ENCODE measurements around the gene ETFB. TPM values are rescaled to one million over a fixed set of nuclear protein-coding genes. Genes with fewer than 3 reads are reported as not detected.

Gene ETFB
- total and polyA plus RNA-seq, 9 of the 15 experiments (the other 6 are each of a cell fraction or from before 2014, with no cell fraction given) = 18.1 to 143 (median 96.1) TPM

DNA sequence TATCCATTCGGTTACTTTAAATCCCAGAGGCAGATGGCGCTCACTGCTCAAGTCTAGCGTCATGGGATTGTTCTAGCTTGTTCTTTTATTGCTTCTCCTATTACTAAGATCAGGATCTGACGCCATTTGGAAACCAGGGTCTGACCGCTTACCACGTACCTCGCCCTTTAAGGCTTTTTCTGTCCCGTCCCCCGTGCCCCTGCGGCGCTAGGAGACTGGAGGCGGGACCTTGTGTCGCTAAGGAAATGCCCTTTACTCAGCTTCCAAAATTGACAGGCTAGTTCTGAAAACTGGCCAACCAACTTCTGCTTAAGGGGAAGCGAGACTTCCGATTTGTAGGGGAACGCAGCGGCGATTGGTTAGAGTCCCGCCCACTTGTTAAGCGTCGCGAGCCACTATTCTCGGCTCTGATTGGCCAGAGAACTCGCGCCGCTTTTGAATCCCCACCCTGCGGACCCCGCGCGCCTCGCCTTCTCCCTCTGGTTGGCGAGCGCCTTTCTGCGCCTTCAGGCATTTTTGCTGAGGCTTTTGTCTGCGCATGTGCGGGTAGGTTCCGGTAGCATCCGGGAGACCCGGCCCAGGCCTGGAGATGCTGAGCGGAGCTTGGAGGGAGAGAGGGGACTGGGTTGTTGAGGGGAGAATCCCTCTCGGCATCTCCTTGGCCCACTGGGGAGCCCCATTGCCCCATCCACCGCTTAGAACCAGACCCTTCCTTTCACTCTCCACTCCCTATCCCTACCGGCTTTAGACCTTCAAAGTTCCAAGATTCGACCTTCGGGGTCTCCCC, 28.1 kb upstream of the ETFB start (continued):
- TF ChIP-seq ZMIZ1 (IDR thresholded peaks at IDR 0.05; ENCODE audit: low read depth in 2 of 2, low read length in 2 of 2) (no peak), RNF2 (IDR thresholded peaks at IDR 0.05) (0 out of 2 replicates have a peak, but pooled peaks have one; percentile 56), FOS (IDR thresholded peaks at IDR 0.05; ENCODE audit: extremely low read depth, insufficient read length) (peak; percentile 90), ZNF518B (CRISPR knock-in tag; IDR thresholded peaks at IDR 0.05) (no peak), ELK1 (CRISPR knock-in tag; IDR thresholded peaks at IDR 0.05) (no peak), HNRNPLL (IDR thresholded peaks at IDR 0.05; ENCODE audit: low read depth, low read length, poor library complexity, severe bottlenecking) (peak; percentile 58), NCOR1 (IDR thresholded peaks at IDR 0.05) (no peak), TBP (optimal IDR thresholded peaks at IDR 0.05; ENCODE audit: low read depth, low read length) (peak; percentile 76), E2F8 (IDR thresholded peaks at IDR 0.05; ENCODE audit: low read depth, partially characterized antibody) (peak; percentile 76), ZNF324 (CRISPR knock-in tag; IDR thresholded peaks at IDR 0.05) (no peak), TAF7 (tag; IDR thresholded peaks at IDR 0.05) (no peak)
- TF ChIP-seq, protein P1, sequence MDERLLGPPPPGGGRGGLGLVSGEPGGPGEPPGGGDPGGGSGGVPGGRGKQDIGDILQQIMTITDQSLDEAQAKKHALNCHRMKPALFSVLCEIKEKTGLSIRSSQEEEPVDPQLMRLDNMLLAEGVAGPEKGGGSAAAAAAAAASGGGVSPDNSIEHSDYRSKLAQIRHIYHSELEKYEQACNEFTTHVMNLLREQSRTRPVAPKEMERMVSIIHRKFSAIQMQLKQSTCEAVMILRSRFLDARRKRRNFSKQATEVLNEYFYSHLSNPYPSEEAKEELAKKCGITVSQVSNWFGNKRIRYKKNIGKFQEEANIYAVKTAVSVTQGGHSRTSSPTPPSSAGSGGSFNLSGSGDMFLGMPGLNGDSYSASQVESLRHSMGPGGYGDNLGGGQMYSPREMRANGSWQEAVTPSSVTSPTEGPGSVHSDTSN (CRISPR knock-in tag; IDR thresholded peaks at IDR 0.05; ENCODE audit: low read depth) = no peak
- TF ChIP-seq, protein P1 (tag; conservative IDR thresholded peaks at IDR 0.05; ENCODE audit: low read depth) = peak; percentile 97

All from K562 (cell line).